NCI-H128 (cell line): ENCODE measurements around the gene KATNBL1.
"Not testable (repeated sequence)": the region's sequence is repeated elsewhere in the genome, so short reads cannot be mapped to it uniquely, and the experiment has no call there.

Experiments
- DNase-seq: peaks from one replicate; lab custom pipeline; 2025; ENCODE audit not compliant: unreplicated experiment; lab: John Stamatoyannopoulos, UW

KATNBL1 gene

GRCh38 chr15:34120420-34120819 lies 89.5 kb downstream of the KATNBL1 start:
- not testable (repeated sequence) for DNase-seq

- DNase-seq, result no peak
These were observed 90.6 kb downstream of the KATNBL1 start for GRCh38 chr15:34119291-34119690.

- DNase-seq, result no peak
These were observed 93.3 kb downstream of the KATNBL1 start for GRCh38 chr15:34116620-34117019.

GRCh38 chr15:34114739-34115138 lies 95.2 kb downstream of the KATNBL1 start:
- no peak for DNase-seq

GRCh38 chr15:34114215-34114614 lies 95.7 kb downstream of the KATNBL1 start:
- DNase-seq, result no peak

- no peak for DNase-seq
These were observed 98.4 kb downstream of the KATNBL1 start for GRCh38 chr15:34111488-34111887.

GRCh38 chr15:34109797-34110663 lies 99.9 kb downstream of the KATNBL1 start:
- DNase-seq, result no peak

GRCh38 chr15:34107315-34107714 lies 102.6 kb downstream of the KATNBL1 start:
- DNase-seq, result no peak

- no peak for DNase-seq
These were observed 103.5 kb downstream of the KATNBL1 start for GRCh38 chr15:34106423-34106822.

- DNase-seq, result no peak
These were observed 107.5 kb downstream of the KATNBL1 start for GRCh38 chr15:34102175-34102925.

- peak; percentile 86 for DNase-seq
These were observed 108.3 kb downstream of the KATNBL1 start, which contains the start of the genes EMC7 and PGBD4 for GRCh38 chr15:34101366-34102174. TSS of gene EMC7 (minus strand) at chr15:34101862. CDS start at chr15:34101839, 23 bp downstream. TSS of gene PGBD4 (plus strand) at chr15:34102083. CDS start at chr15:34102532, 449 bp downstream.

GRCh38 chr15:34099914-34100313 lies 110.0 kb downstream of the KATNBL1 start:
- no peak for DNase-seq
